Lung microvascular endothelial cell (primary cell): ENCODE results near the gene TNFRSF6B. TPM values are rescaled to one million over a fixed set of nuclear protein-coding genes. Genes with fewer than 3 reads are reported as not detected.
"Not testable (repeated sequence)": the region's sequence is repeated elsewhere in the genome, so short reads cannot be mapped to it uniquely, and the experiment has no call there.

Experiments used
- DNase-seq, 2 donors: peaks; one replicate each; pipeline versions ENCODE4 v3.0.0 to v3.0.0-alpha.2; 2010; ENCODE audit warnings: low read depth in 2 of 2
- total RNA-seq: library from RNA; depleted of rRNA; stranded (reverse); fragments of >200 nt; gene quantifications from 2 replicates; pipeline ENCODE4 v1.2.1, GENCODE V29; 2014

Gene TNFRSF6B
- total RNA-seq, 1 donor from 2014 or later = 3.2 TPM

DNA sequence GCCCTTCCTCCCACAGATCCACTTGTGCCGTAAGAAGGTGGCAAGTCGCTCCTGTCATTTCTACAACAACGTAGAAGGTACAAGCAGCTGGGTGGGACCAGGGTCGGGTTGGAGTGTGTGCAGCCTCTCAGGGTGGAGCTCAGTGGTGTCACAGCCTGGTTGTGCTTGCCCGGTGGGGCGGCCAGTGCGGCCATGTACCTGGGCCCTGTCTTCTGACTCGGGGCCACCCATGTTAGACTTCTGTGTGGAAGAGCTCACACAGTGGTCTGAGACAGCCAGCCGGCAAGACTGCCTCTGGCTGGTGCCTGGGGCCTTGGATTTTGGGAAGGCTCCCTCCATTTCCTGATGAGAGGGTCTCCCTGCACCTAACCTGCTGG lies 33.7 kb upstream of the TNFRSF6B start:
- no peak for DNase-seq

DNA sequence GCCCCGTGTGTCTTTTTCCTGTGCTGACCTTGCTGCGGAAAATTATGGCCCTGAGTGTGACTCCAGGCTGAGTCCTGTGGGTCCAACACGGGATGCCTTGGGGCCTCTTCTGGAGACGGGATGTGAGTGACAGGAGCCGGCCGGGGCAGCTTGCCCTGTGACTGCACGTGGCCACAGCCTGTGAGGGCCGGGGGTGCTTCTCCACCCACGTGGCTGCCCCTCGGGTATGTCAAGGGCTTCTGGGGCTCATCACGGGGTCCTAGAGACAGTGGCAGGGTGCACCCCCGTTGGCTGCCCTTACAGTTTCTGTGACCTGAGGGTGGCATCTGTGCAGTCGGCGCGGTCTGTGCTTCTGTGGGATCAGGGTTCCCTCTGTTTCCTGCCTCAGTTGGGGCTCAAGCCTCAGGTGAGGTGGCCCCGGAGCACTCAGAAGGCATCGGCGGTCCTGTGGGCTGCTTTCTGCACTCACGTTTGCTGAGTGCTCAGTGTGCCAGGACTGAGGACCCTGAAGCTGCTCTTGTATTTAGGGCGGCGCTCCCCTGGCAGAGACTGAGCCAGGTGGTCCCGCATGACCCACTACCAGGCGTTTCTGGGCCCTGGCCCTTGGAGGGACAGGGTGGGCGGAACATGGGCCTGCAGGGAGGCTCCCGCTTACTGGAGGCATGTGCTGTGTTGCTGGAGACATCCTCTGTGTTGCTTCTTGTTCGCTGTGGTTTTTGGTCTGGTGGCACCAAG lies 33.0 kb upstream of the TNFRSF6B start:
- DNase-seq = no peak

DNA sequence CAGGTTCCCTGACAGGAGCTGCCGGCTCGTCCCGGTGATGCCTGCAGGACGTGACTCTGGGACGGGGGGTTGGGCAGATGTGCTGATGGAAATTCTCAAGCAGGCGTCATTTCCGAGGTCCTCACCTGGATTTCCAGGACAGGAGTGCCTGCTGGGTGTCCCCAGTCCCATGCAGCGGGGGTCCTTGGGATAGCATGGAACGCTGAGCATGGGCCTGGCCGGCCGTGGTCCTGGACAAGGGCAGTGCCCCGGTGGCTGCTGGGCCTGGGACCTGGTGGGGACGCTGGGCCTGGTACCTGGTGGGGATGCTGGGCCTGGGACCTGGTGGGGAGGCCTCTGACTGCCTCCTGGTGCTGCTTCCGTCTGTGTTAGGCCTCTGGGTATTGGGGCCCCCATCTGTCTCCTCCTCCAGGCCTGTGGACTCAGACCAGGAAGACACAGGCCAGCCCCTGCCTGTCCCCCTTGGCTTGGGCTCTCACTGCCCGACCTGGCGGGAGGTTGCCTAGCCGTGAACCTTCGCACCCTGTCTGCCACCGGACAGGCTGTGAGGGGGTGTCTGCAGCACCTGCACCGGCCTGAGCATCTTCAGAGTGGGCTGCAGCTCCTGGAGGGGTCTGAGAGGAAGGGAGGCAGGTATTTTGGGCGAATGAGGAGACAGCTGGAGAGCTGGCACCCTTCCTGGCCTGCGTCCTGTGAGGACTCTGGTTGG lies 32.2 kb upstream of the TNFRSF6B start:
- DNase-seq = no peak

GRCh38 chr20:63664861-63665594 lies 31.4 kb upstream of the TNFRSF6B start:
- peak in 1 of 2 donors; percentile 39 for DNase-seq

DNA sequence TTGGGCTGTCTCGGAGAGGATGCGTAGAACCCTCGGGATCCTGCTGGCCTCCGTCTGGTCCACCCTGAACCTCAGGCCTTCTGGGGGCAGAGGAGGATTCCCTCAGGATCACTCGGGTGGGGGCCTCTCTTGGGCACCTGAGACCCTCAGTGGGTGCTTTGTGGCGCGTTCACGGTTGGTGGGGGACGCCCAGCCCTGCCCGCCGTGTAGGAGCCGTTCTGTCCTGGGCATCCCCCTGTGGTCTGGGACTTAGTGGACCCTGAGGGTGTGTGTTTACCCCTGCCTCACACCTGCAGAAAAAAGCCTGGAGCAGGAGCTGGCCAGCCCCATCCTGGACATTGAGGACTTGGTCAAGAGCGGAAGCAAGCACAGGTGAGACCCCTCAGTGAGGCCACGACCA lies 30.7 kb upstream of the TNFRSF6B start:
- no peak for DNase-seq

DNA sequence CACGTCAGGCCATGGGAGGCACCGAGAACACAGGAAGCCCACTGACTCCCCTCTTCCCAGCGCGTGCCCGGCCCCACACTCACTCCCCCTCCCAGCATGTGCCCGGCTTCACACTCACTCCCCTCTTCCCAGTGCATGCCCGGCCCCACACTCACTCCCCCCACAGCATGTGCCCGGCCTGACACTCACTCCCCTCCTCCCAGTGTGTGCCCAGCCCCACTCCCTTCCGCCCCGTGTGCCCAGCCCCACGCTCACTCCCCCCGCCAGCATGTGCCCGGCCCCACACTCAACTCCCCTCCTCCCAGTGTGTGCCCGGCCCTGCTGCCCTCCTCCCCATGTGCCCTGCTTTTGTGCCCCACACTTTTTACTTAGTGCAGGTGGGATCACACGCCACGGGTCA lies 28.6 kb upstream of the TNFRSF6B start:
- no peak for DNase-seq

DNA sequence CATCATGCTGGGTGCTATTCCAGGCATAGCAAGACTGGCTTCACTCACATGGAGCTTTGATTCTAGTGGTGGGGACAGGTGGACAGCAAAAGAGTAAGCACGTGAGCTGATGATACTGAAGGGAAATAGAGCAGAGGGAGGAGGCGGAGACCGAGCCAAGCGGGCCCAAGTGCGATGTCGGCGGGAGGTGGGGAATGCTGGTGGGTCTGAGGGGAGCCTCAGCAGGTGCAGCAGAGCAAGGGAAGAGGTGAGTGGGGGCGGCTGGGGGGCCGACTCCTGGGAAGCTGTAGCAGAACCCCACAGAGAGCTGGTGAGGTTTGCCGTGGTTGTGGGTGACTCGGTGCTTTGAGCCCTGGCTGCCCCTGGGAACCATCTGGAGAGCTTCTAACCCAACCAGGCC lies 28.1 kb upstream of the TNFRSF6B start:
- no peak for DNase-seq

DNA sequence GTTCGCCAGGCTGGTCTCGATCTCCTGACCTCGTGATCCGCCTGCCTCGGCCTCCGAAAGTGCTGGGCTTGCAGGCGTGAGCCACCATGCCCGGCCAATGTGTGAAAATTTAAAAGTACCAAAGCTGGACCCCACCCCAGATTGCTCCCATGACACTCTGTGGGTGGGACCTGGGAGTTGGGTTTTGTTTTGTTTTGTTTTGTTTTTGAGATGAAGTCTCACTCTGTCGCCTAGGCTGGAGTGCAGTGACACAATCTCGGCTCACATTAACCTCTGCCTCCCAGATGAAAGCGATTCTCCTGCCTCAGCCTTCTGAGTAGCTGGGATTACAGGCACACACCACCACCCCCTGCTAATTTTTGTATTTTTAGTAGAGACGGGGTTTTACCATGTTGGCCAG lies 24.8 kb upstream of the TNFRSF6B start:
- DNase-seq = not testable (repeated sequence)

GRCh38 chr20:63672666-63673065 lies 23.8 kb upstream of the TNFRSF6B start:
- DNase-seq = no peak

DNA sequence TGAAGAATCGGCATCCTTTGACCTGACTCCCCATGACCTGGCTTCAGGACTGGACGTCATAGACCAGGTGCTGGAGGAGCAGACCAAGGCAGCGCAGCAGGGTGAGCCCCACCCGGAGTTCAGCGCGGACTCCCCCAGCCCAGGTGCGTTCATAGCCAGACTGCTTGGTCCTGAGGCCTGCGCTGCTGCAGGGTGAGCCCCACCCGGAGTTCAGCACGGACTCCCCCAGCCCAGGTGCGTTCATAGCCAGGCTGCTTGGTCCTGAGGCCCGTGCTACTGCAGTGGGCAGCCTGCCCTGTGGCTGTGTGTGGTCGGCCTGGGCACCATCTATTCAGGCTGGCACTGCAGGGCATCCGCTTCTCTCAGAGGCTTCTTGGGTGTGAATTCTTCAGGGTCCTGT lies 22.5 kb upstream of the TNFRSF6B start:
- DNase-seq = no peak

GRCh38 chr20:63675681-63676368 lies 20.6 kb upstream of the TNFRSF6B start:
- DNase-seq = no peak

DNA sequence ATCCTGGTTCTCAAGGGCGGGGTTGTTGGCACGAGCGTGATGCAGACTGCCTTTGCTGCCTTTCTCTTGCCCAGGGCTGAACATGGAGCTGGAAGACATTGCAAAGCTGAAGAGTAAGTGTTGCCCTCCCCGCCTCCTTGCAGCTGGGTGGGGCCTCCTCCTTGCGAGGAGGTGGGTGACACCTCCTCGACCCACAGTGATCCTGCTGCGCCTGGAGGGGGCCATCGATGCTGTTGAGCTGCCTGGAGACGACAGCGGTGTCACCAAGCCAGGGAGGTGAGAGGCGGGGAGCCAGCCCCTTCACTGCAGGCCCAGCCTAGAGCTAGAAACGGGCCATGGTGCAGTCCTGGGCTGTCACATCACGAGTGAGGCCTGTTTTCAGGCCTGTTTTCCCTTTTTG lies 18.4 kb upstream of the TNFRSF6B start:
- no peak for DNase-seq

DNA sequence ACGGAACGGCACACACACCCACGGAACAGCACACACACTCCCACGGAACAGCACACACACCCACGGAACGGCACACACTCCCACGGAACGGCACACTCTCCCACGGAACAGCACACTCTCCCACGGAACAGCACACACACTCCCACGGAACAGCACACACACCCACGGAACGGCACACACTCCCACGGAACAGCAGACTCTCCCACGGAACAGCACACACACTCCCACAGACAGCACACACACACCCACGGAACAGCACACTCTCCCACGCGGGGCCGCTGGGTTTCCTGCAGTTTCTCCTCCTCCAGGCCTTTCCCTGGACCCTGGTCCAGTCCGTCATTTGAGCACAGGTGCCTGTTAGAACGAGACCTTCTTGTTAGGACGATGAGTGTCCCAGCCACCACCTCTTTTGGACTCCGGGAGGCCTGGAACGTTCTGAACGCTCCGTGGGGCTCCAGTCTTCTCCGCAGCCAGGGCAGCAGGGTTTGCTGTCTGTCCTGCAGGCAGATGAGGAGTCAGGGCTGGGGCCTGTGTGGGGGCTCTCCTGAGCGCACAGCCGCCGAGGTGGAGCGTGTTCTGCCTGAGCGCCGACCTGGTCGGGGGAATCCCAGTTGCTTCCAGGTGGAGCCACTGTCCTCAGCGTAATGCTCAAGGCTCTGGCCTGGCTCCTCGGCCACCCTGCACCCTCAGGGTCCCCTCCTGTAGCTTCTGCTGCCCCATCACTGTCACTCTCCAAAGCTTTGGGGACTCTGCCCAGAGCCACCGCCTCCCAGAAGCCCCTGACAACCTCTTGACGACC lies 17.6 kb upstream of the TNFRSF6B start:
- DNase-seq = no peak

DNA sequence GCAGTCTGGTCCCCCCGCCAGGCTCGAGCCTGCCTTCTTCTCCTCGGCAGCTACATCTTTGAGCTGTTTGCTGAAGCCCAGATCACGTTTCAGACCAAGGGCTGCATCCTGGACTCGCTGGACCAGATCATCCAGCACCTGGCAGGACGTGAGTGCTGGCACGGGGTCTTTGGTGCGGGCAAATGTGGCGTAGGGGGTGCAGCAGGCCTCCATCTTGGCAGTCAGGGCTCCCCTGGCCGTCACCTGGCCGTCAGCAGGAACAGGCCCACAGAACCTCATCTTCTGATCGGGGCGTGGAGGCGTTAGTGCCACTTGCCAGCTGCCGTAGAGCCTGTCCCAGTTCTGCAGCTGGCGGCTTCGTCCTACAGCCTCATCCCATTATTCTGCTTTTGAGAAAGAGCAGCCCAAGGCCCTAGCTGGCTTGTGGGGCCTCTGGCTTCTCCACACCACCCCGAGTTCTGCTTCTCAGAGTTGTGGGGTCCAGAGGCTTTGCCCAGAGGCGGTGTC lies 16.6 kb upstream of the TNFRSF6B start:
- DNase-seq = no peak

DNA sequence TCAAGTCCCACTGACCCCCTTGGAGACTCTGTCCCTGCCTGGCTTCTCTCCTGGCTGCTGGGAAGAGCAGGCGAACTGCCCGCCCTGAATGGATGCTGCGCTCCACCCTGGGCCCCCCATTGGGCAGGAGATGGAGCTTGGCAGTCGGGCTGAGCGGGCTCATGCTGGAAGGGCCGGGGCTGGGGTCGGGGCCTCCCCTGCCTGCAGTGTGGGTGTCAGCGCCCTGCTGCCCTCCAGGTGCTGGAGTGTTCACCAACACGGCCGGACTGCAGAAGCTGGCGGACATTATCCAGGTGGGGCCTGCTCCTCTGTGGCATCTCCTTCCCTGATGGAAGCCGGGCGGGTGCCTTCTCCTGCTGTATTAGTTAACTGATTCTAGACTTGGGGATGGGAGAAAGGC lies 16.0 kb upstream of the TNFRSF6B start:
- DNase-seq = no peak

GRCh38 chr20:63680857-63681608 lies 15.4 kb upstream of the TNFRSF6B start:
- DNase-seq = no peak

GRCh38 chr20:63681609-63682142 lies 14.8 kb upstream of the TNFRSF6B start:
- DNase-seq = no peak

- peak; percentile 45 to 97 for DNase-seq
Measured at GRCh38 chr20:63682384-63683139, 13.9 kb upstream of the TNFRSF6B start.
